Thyroid gland (tissue), 4 donors: ENCODE data around the gene CHST11. TPM values are rescaled to one million over a fixed set of nuclear protein-coding genes. Genes with fewer than 3 reads are reported as not detected.
A peak's percentile ranks its signal among the peaks of the same experiment; 100 is the strongest.

ENCODE experiments used
- DNase-seq, 2 donors: peaks; one replicate each; pipeline ENCODE4 v3.0.0-alpha.2; 2019
- H3K27ac ChIP-seq, 3 donors: fragments of 200-600 bp; sonication (generic); 1 replicate in 2 of 3; 2 replicates in 1 of 3; pipeline ENCODE4 v1.5.1; 2016 to 2019; ENCODE audit warnings: mild to moderate bottlenecking in 1 of 3, moderate library complexity in 1 of 3
- H3K27me3 ChIP-seq: fragments of 200-600 bp; sonication (generic); one replicate; pipeline ENCODE4 v1.5.1; 2019
- H3K36me3 ChIP-seq, 2 donors: fragments of 200-600 bp; sonication (generic); one replicate each; pipeline ENCODE4 v1.5.1; 2016 to 2019
- H3K4me1 ChIP-seq, 2 donors: fragments of 200-600 bp; sonication (generic); one replicate each; pipeline ENCODE4 v1.5.1; 2017 to 2019
- H3K4me3 ChIP-seq, 3 donors: fragments of 200-600 bp; sonication (generic); replicated peaks in 1 of 3; 1 replicate in 2 of 3; 2 replicates in 1 of 3; pipeline ENCODE4 v1.5.1; 2016; ENCODE audit warnings: mild to moderate bottlenecking in 1 of 3
- H3K9me3 ChIP-seq: fragments of 200-600 bp; sonication (generic); one replicate; pipeline ENCODE4 v1.5.1; 2017
- CTCF ChIP-seq, 6 experiments: fragments of 200-600 bp in 3 of 6; fragments of 450-650 bp in 3 of 6; sonication (generic) in 3 of 6; IDR thresholded peaks; one replicate each; pipeline ENCODE4 v1.5.1; 2016 to 2019; ENCODE audit warnings: antibody characterized with exemption in 6 of 6, mild to moderate bottlenecking in 2 of 6, inconsistent platforms in 1 of 6, moderate library complexity in 1 of 6
- POLR2A ChIP-seq, 2 donors: fragments of 450-650 bp; IDR thresholded peaks; one replicate each; pipeline ENCODE4 v1.6.1; 2017; ENCODE audit warnings: antibody characterized with exemption in 2 of 2, mild to moderate bottlenecking in 2 of 2, moderate library complexity in 1 of 2
- WGBS, 2 donors: methylation state at CpG; one replicate each; pipeline ENCODE4 v1.1.5; 2017; 5-methylcytosine and 5-hydroxymethylcytosine counted together
- intact Hi-C: fragments of 100-400 bp; cut with DNase I; formaldehyde crosslinking; loops from one replicate; pipeline ENCODE4 v1.15.1; 2023
- total RNA-seq, 4 donors: library from RNA; depleted of rRNA; stranded (reverse); fragments of >200 nt; gene quantifications; one replicate each; pipeline ENCODE4 v1.2.3, GENCODE V29; 2016

Gene CHST11
- total RNA-seq, 4 donors from 2014 or later: 6.9 to 11.6 (median 8.0) TPM

- 92 to 95% methylated on average over 7 of the region's 7 CpGs for WGBS, 2 donors
- Histone ChIP-seq H3K27ac (no peak overlapping the region), H3K9me3 (no peaks in the 10 kb centered on the region), H3K36me3 (peaks cover 0 to 6% of the 10 kb centered on the region in 2 donors), H3K27me3 (no peaks in the 10 kb centered on the region), H3K4me3 (no peak overlapping the region), H3K4me1 (no peaks in the 10 kb centered on the region)
- TF ChIP-seq CTCF (IDR thresholded peaks at IDR 0.05): no peak
- TF ChIP-seq POLR2A (IDR thresholded peaks at IDR 0.05): no peak
- DNase-seq: no peak
- intact Hi-C loops: no loop called here
Observed at GRCh38 chr12:104752881-104753280, 296.1 kb downstream of the CHST11 start.

DNA sequence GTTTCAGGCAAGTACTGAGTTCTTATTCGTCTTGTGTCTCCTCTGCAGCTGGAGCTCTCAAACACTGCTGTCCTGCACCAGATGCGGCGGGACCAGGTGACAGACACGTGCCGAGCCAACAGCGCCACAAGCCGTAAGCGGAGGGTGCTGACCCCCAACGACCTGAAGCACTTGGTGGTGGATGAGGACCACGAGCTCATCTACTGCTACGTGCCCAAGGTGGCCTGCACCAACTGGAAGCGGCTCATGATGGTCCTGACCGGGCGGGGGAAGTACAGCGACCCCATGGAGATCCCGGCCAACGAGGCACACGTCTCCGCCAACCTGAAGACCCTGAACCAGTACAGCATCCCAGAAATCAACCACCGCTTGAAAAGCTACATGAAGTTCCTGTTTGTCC is 300.2 kb downstream of the CHST11 start:
- Histone ChIP-seq H3K36me3 (peaks cover 0 to 6% of the 10 kb centered on the region in 2 donors), H3K27ac (no peak overlapping the region), H3K4me1 (peaks cover 0 to 3% of the 10 kb centered on the region in 2 donors), H3K4me3 (no peak overlapping the region), H3K27me3 (no peaks in the 10 kb centered on the region), H3K9me3 (no peaks in the 10 kb centered on the region)
- DNase-seq: no peak
- intact Hi-C loops: no loop called here
- TF ChIP-seq CTCF (IDR thresholded peaks at IDR 0.05) (no peak), POLR2A (IDR thresholded peaks at IDR 0.05) (no peak)
- 96 to 98% methylated on average over 13 to 20 of the region's 20 CpGs for WGBS, 2 donors

DNA sequence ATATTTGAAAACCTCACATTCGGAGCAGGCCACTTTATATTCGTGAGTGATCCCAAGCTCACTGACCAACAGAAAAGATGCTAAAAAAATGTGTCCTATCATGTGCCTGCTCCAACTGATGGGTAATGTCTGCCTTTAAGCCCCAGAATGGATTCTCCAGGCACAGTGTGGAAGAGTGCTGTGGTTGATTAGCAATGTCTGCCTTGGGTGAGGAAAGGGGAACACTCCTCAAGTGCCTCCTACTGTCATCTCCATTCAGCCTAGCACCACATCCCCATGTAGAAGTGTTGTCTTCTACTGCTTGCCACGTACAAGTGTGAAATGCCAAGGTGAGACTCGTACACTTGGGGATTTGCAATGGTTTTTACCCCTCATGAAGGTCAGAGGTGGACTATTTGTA is 302.0 kb downstream of the CHST11 start:
- no peak for TF ChIP-seq POLR2A (IDR thresholded peaks at IDR 0.05)
- TF ChIP-seq CTCF (IDR thresholded peaks at IDR 0.05): no peak
- intact Hi-C loops: no loop called here
- peaks cover 0 to 3% of the 10 kb centered on the region in 2 donors for H3K4me1 ChIP-seq
- H3K4me3 ChIP-seq: no peak overlapping the region
- no peak for DNase-seq
- H3K27ac ChIP-seq: no peak overlapping the region
- no peaks in the 10 kb centered on the region for H3K27me3 ChIP-seq
- WGBS, 2 donors: 97% methylated on average over 4 of the region's 4 CpGs
- peaks cover 0 to 6% of the 10 kb centered on the region in 2 donors for H3K36me3 ChIP-seq
- H3K9me3 ChIP-seq: no peaks in the 10 kb centered on the region

DNA sequence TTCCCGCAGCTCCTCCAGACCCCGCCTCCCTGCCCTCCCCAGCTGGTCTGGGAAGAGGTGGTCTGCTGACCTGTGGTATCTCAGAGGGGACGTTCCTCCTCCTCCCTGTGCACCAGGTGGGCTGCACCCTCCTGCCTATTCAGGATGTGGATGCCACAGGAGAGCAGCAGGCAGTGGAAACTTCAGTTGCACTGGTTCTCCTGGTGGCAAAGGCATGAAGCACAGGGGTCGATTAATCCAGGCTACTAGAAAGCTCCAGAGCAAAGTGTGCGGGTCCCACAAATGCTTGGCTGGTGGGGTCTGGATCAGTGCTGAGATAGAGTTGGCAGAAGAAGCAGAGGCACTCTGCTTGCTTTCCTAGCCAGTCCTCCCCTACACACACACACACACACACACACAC is 304.3 kb downstream of the CHST11 start:
- Histone ChIP-seq H3K4me1 (peaks cover 0 to 3% of the 10 kb centered on the region in 2 donors), H3K27ac (no peak overlapping the region), H3K4me3 (no peak overlapping the region), H3K9me3 (no peaks in the 10 kb centered on the region), H3K36me3 (peaks cover 0 to 6% of the 10 kb centered on the region in 2 donors), H3K27me3 (no peaks in the 10 kb centered on the region)
- DNase-seq: no peak
- TF ChIP-seq POLR2A (IDR thresholded peaks at IDR 0.05) (no peak), CTCF (IDR thresholded peaks at IDR 0.05) (peak in 1 of 6 experiments; percentile 14)
- intact Hi-C loops: no loop called here
- 58 to 60% methylated on average over 5 of the region's 5 CpGs for WGBS, 2 donors

DNA sequence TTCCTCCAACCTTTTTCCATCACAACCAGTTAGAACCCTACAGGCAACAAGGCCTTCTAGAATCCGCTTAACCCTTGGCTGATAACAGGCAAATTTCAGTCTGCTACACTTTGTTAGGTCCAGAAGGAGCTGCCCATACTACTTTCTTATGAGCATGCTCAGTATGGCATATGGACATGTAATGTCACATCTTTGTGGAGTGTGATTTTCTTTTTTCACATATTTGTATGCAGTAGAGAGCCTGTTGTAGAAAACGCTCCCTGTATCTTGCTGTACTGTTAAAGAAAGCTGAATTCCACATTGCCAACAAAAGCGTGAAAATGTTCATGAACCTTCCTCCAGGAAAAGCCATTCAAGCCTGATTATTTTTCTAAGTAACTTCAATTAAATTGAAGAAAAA is 304.9 kb downstream of the CHST11 start:
- Histone ChIP-seq H3K4me3 (no peak overlapping the region), H3K4me1 (peaks cover 0 to 3% of the 10 kb centered on the region in 2 donors), H3K9me3 (no peaks in the 10 kb centered on the region), H3K27me3 (no peaks in the 10 kb centered on the region), H3K36me3 (peaks cover 0 to 6% of the 10 kb centered on the region in 2 donors), H3K27ac (no peak overlapping the region)
- no peak for DNase-seq
- TF ChIP-seq POLR2A (IDR thresholded peaks at IDR 0.05) (no peak), CTCF (IDR thresholded peaks at IDR 0.05) (no peak)
- WGBS, 2 donors: 95 to 99% methylated on average over 3 of the region's 3 CpGs
- intact Hi-C loops: no loop called here
